ENCODE measurements around the gene SPOCK1.

GRCh38 chr5:137280656-137281055, 218.5 kb downstream of the SPOCK1 start:
- TF ChIP-seq CTCF (conservative IDR thresholded peaks at IDR 0.05; ENCODE audit: low read depth in 2 of 2) = no peak
- no peak for TF ChIP-seq EZH2 (IDR thresholded peaks at IDR 0.05; ENCODE audit: low read depth, unreplicated experiment)
- TF ChIP-seq POLR2AphosphoS5 (IDR thresholded peaks at IDR 0.05; ENCODE audit: low read depth) = no peak
- no peak for TF ChIP-seq JUNB (IDR thresholded peaks at IDR 0.05; ENCODE audit: unreplicated experiment)
- TF ChIP-seq CREB1 (CRISPR knock-in tag; IDR thresholded peaks at IDR 0.05; ENCODE audit: low read depth) = no peak
- TF ChIP-seq REST (IDR thresholded peaks at IDR 0.05; ENCODE audit: unreplicated experiment) = no peak
- no peak for TF ChIP-seq EZH2phosphoT487 (IDR thresholded peaks at IDR 0.05; ENCODE audit: unreplicated experiment)
- TF ChIP-seq, protein P1, sequence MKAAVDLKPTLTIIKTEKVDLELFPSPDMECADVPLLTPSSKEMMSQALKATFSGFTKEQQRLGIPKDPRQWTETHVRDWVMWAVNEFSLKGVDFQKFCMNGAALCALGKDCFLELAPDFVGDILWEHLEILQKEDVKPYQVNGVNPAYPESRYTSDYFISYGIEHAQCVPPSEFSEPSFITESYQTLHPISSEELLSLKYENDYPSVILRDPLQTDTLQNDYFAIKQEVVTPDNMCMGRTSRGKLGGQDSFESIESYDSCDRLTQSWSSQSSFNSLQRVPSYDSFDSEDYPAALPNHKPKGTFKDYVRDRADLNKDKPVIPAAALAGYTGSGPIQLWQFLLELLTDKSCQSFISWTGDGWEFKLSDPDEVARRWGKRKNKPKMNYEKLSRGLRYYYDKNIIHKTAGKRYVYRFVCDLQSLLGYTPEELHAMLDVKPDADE (IDR thresholded peaks at IDR 0.05) = no peak
- TF ChIP-seq ZNF331 (CRISPR knock-in tag; IDR thresholded peaks at IDR 0.05; ENCODE audit: low read depth) = no peak
- TF ChIP-seq ZNF114 (CRISPR knock-in tag; IDR thresholded peaks at IDR 0.05) = no peak

Measured in GM23338 (cell line).